Measurements from ENCODE around the gene RRAD. TPM values are rescaled to one million over a fixed set of nuclear protein-coding genes. Genes with fewer than 3 reads are reported as not detected.
"Not testable (repeated sequence)": the region's sequence is repeated elsewhere in the genome, so short reads cannot be mapped to it uniquely, and the experiment has no call there.

Gene RRAD
- total and polyA plus RNA-seq, 2 of the 4 experiments (the other 2 are of a cell fraction) = 1.3 to 2.1 TPM

- H2BK15ac ChIP-seq (ENCODE audit: low read depth, low read length); H4K20me1 ChIP-seq (ENCODE audit: insufficient read depth, low read length); H3K4me2 ChIP-seq (ENCODE audit: low read depth, low read length); in situ Hi-C loops (cut with MboI; ENCODE audit: low sequenced_read_pairs); H3K4me3 ChIP-seq (ENCODE audit: insufficient read depth, low read depth, low read length); POLR2A ChIA-PET (ENCODE audit: unreplicated experiment); H3K9ac ChIP-seq (ENCODE audit: low read depth, low read length); H3K4ac ChIP-seq (ENCODE audit: low read depth, low read length); H4K91ac ChIP-seq (ENCODE audit: insufficient read depth, low read depth, low read length); H3K18ac ChIP-seq (ENCODE audit: low read depth, low read length); DNase-seq; H3K27ac ChIP-seq (ENCODE audit: insufficient read depth, low read length); H3K14ac ChIP-seq (replicated peaks; ENCODE audit: low read depth, low read length); intact Hi-C loops (cut with micrococcal nuclease); H3K56ac ChIP-seq (ENCODE audit: extremely low read depth, insufficient read depth, low read length); H2BK20ac ChIP-seq (ENCODE audit: low read depth, low read length); H2BK5ac ChIP-seq (ENCODE audit: low read depth, low read length, poor library complexity, severe bottlenecking); H3K27me3 ChIP-seq (ENCODE audit: control insufficient read depth, insufficient read depth, low read length); H2AFZ ChIP-seq (replicated peaks; ENCODE audit: low read length, poor library complexity); BruUV-seq (replicated peaks); dilution Hi-C loops (cut with HindIII; ENCODE audit: low sequenced_read_pairs, unreplicated experiment); H4K5ac ChIP-seq (ENCODE audit: low read depth, low read length); H3K4me1 ChIP-seq (ENCODE audit: control insufficient read depth, insufficient read depth, low read length); H3K79me1 ChIP-seq (ENCODE audit: low read depth in 1 of 2, low read length in 2 of 2); CTCF ChIA-PET; H2AK9ac ChIP-seq (replicated peaks; ENCODE audit: low read depth, low read length, poor library complexity); H4K8ac ChIP-seq (ENCODE audit: low read depth in 2 of 2, low read length in 2 of 2); H3K9me3 ChIP-seq (ENCODE audit: control insufficient read depth, insufficient read depth, low read length); H3K9me1 ChIP-seq (ENCODE audit: insufficient read depth, low read length); H2AK5ac ChIP-seq (ENCODE audit: low read depth, low read length); H3K23ac ChIP-seq (ENCODE audit: low read depth, low read length); ATAC-seq (ENCODE audit: low read depth); H2BK120ac ChIP-seq (ENCODE audit: low read depth, low read length); H3K36me3 ChIP-seq (ENCODE audit: control insufficient read depth, insufficient read depth, low read length): not testable (repeated sequence)
- 97% methylated on average over 12 of the region's 32 CpGs; no CpG with 5 or more reads in 1 of the 2 experiments for WGBS, 2 experiments (ENCODE audit: extremely low coverage in 2 of 2, insufficient read length in 1 of 2)
Measured at GRCh38 chr16:66974156-66974931, 49.0 kb upstream of the RRAD start.

All from IMR-90 (cell line).